Measurements from ENCODE around the gene NDUFAF4. TPM values are rescaled to one million over a fixed set of nuclear protein-coding genes. Genes with fewer than 3 reads are reported as not detected.

NDUFAF4 gene
- total and polyA plus RNA-seq, 2 of the 8 experiments (the other 6 are each of a cell fraction or from before 2014, with no cell fraction given), result 21.9 to 84.4 TPM

GRCh38 chr6:96853083-96853482 is 44.6 kb downstream of the NDUFAF4 start:
- TF ChIP-seq RXRA (IDR thresholded peaks at IDR 0.05; ENCODE audit: insufficient read depth, low read depth, low read length) (no peak), ATF2 (IDR thresholded peaks at IDR 0.05; ENCODE audit: low read length) (no peak)
- Histone ChIP-seq H2BK20ac (ENCODE audit: low read length) (no peak overlapping the region), H3K9ac (replicated peaks in 1 of 4; ENCODE audit: extremely low read depth in 1 of 4, low read depth in 3 of 4, low read length in 3 of 4) (no peak overlapping the region), H3K79me1 (ENCODE audit: low read depth, low read length) (no peaks in the 10 kb centered on the region), H3K4me2 (ENCODE audit: insufficient read depth in 1 of 2, low read depth in 2 of 2, low read length in 2 of 2) (no peak overlapping the region), H2BK12ac (ENCODE audit: low read depth, low read length) (no peak overlapping the region), H2AK5ac (ENCODE audit: low read depth, low read length) (no peak overlapping the region), H4K20me1 (replicated peaks in 1 of 2; ENCODE audit: control insufficient read depth in 1 of 2, insufficient read depth in 2 of 2, low read length in 2 of 2) (no peaks in the 10 kb centered on the region), H3K79me2 (ENCODE audit: control insufficient read depth in 1 of 2, insufficient read depth in 2 of 2, low read length in 2 of 2) (no peaks in the 10 kb centered on the region), H3K23me2 (ENCODE audit: low read depth, low read length) (no peaks in the 10 kb centered on the region), H4K91ac (replicated peaks; ENCODE audit: insufficient read length, low read length) (no peak overlapping the region), H3K4me1 (replicated peaks in 1 of 4; ENCODE audit: control insufficient read depth in 3 of 4, insufficient read depth in 4 of 4, low read length in 3 of 4) (no peaks in the 10 kb centered on the region), H3K27ac (ENCODE audit: low read depth, low read length) (no peak overlapping the region), H3K4ac (replicated peaks; ENCODE audit: insufficient read length, low read depth, low read length) (no peak overlapping the region), H2BK120ac (replicated peaks; ENCODE audit: low read depth, low read length) (no peak overlapping the region), H2BK15ac (ENCODE audit: low read length) (no peak overlapping the region), H3K9me3 (ENCODE audit: insufficient read depth in 2 of 2, low read depth in 1 of 2, low read length in 1 of 2) (peaks cover 0 to 6% of the 10 kb centered on the region in 2 experiments; a peak in 1 of 4 replicates), H3K56ac (replicated peaks; ENCODE audit: insufficient read length, low read depth, low read length) (no peak overlapping the region), H2BK5ac (ENCODE audit: low read depth, low read length) (no peak overlapping the region), H4K8ac (ENCODE audit: extremely low read depth, insufficient read depth, low read length) (no peak overlapping the region), H3K23ac (ENCODE audit: insufficient read length) (no peak overlapping the region), H3K36me3 (ENCODE audit: control insufficient read depth in 2 of 4, insufficient read depth in 4 of 4, low read length in 3 of 4) (no peaks in the 10 kb centered on the region), H3K4me3 (ENCODE audit: extremely low read depth in 1 of 4, insufficient read depth in 2 of 4, low read depth in 3 of 4, low read length in 4 of 4) (no peak overlapping the region), H3K14ac (ENCODE audit: insufficient read length) (no peak overlapping the region), H3K18ac (ENCODE audit: extremely low read depth, low read length) (no peak overlapping the region), H4K5ac (ENCODE audit: insufficient read length, low read depth, low read length) (no peak overlapping the region), H3K27me3 (replicated peaks in 1 of 4; ENCODE audit: control insufficient read depth in 3 of 4, extremely low read depth in 1 of 4, insufficient read depth in 3 of 4, low read length in 3 of 4) (no peaks in the 10 kb centered on the region), H2AFZ (ENCODE audit: low read length) (no peak overlapping the region)
- ChIA-PET POLR2A (ENCODE audit: partially characterized antibody) (no interaction called here), CTCF (ENCODE audit: partially characterized antibody) (no interaction called here)
- DNase-seq (ENCODE audit: low read depth in 1 of 2, low spot score in 2 of 2) (no peak), FAIRE-seq (no peak)
- WGBS, 2 experiments (ENCODE audit: extremely low coverage in 1 of 2, insufficient coverage in 1 of 2, insufficient read length in 1 of 2, insufficient replicate concordance in 2 of 2, low coverage in 1 of 2, low lambda C conversion rate in 2 of 2, missing lambda C conversion rate in 1 of 2), result 95% methylated on average over 2 of the region's 2 CpGs; no CpG with 5 or more reads in 1 of the 2 experiments

Data from H1 (cell line).